Measurements from ENCODE around the gene ZNF664.

The ZNF664 gene

GRCh38 chr12:123972457-123973401 lies at the start of gene ZNF664, which contains the start of gene CCDC92:
TSS of gene ZNF664 (plus strand) at chr12:123973215. CDS start at chr12:124012145, 38,930 bp downstream.
TSS of gene CCDC92 (minus strand) at chr12:123972831. CDS start at chr12:123944305, 28,526 bp downstream.
- peak; percentile 97 for DNase-seq

GRCh38 chr12:123923927-123924326 lies 49.1 kb upstream of the ZNF664 start:
- DNase-seq, result no peak

- no peak for DNase-seq
Observed at GRCh38 chr12:123924539-123924938, 48.5 kb upstream of the ZNF664 start.

- DNase-seq, result no peak
Observed at GRCh38 chr12:123928274-123928865, 44.6 kb upstream of the ZNF664 start.

- DNase-seq, result no peak
Observed at GRCh38 chr12:123928897-123929296, 44.1 kb upstream of the ZNF664 start.

- no peak for DNase-seq
Observed at GRCh38 chr12:123929946-123930583, 43.0 kb upstream of the ZNF664 start.

- no peak for DNase-seq
Observed at GRCh38 chr12:123931686-123932321, 41.2 kb upstream of the ZNF664 start.

- no peak for DNase-seq
Observed at GRCh38 chr12:123933214-123933613, 39.8 kb upstream of the ZNF664 start.

- DNase-seq, result no peak
Observed at GRCh38 chr12:123934016-123934620, 38.9 kb upstream of the ZNF664 start.

GRCh38 chr12:123934829-123935228 lies 38.2 kb upstream of the ZNF664 start:
- DNase-seq, result no peak

GRCh38 chr12:123935956-123936355 lies 37.1 kb upstream of the ZNF664 start:
- no peak for DNase-seq

- no peak for DNase-seq
Observed at GRCh38 chr12:123936471-123936870, 36.5 kb upstream of the ZNF664 start.

- no peak for DNase-seq
Observed at GRCh38 chr12:123936956-123937706, 35.9 kb upstream of the ZNF664 start.

GRCh38 chr12:123937707-123938591 lies 35.1 kb upstream of the ZNF664 start:
- DNase-seq, result peak; percentile 65

GRCh38 chr12:123938679-123939480 lies 34.1 kb upstream of the ZNF664 start:
- no peak for DNase-seq

GRCh38 chr12:123939716-123940626 lies 33.0 kb upstream of the ZNF664 start:
- no peak for DNase-seq

GRCh38 chr12:123940627-123940966 lies 32.4 kb upstream of the ZNF664 start:
- no peak for DNase-seq

- no peak for DNase-seq
Observed at GRCh38 chr12:123941000-123941399, 32.0 kb upstream of the ZNF664 start.
